Measurements from ENCODE around the gene TMEM186.
"Not testable (repeated sequence)": the region's sequence is repeated elsewhere in the genome, so short reads cannot be mapped to it uniquely, and the experiment has no call there.

TMEM186 gene

DNA sequence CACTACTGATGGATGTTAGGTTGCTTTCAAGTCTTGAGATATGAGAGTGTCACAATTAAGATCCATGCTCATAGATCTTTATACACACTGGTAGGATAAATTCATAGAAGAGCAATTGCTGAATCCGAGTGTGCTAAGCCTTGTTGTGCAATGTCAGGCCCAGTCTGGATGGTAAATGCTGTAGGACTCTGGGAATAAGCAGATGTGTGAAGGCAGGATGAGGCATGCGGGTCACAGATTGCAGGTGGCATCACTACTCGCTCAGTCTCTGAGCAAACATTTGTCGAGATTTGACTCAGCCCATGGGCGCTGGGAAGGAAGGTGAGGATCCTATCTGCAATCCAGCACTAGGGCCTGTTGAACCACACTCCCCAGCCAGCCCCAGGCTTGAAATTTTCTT, 40.7 kb downstream of the TMEM186 start:
- Histone ChIP-seq H2AFZ (ENCODE audit: low read length, unreplicated experiment) (no peak overlapping the region), H3K4me3 (ENCODE audit: low read depth, low read length) (no peak overlapping the region), H3K27ac (ENCODE audit: low read depth, low read length) (no peak overlapping the region), H3K36me3 (ENCODE audit: insufficient read depth, low read length) (no peaks in the 10 kb centered on the region), H3K79me2 (ENCODE audit: control insufficient read depth, insufficient read depth, low read length, unreplicated experiment) (no peaks in the 10 kb centered on the region), H3K27me3 (ENCODE audit: insufficient read depth, low read length) (no peaks in the 10 kb centered on the region), H3K4me1 (ENCODE audit: control insufficient read depth, insufficient read depth, low read length, unreplicated experiment) (peaks cover 8% of the 10 kb centered on the region)

DNA sequence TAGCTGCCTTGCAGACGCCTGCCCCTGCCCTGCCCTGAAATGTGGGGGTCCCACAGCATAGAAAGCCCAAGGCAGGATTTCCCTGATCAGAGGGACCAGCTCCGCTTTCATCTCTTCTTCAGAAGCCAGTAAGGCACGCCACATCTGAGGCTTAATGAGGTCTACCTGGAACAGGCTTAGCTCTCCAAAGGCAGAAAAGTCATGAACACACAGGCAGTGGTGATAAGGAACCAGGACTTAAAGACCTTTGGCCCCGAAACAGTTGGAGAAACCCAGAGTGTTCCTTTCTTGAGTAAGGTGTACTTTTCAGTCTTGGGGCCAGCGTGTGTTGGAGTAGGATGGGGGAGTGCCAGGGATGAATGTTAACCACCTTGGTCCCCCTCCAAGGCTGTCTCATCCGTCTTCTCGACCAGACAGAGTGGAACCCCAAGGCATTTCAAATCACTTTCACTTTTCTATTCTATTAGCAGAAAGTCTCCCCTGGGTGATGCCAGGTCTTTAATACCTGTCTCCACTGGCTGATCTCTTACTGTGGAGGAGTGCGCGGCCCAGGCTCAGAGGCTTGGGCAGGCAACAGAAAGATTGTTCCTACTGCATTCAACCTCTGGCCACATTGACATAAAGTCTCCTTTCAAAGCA, 43.9 kb downstream of the TMEM186 start:
- H3K27ac ChIP-seq (ENCODE audit: low read depth, low read length): no peak overlapping the region
- H3K36me3 ChIP-seq (ENCODE audit: insufficient read depth, low read length): no peaks in the 10 kb centered on the region
- H3K27me3 ChIP-seq (ENCODE audit: insufficient read depth, low read length): no peaks in the 10 kb centered on the region; the same call in 1 of the 2 replicates
- H3K79me2 ChIP-seq (ENCODE audit: control insufficient read depth, insufficient read depth, low read length, unreplicated experiment): no peaks in the 10 kb centered on the region
- H3K4me1 ChIP-seq (ENCODE audit: control insufficient read depth, insufficient read depth, low read length, unreplicated experiment): peaks cover 10% of the 10 kb centered on the region
- H2AFZ ChIP-seq (ENCODE audit: low read length, unreplicated experiment): no peak overlapping the region
- H3K4me3 ChIP-seq (ENCODE audit: low read depth, low read length): no peak overlapping the region

DNA sequence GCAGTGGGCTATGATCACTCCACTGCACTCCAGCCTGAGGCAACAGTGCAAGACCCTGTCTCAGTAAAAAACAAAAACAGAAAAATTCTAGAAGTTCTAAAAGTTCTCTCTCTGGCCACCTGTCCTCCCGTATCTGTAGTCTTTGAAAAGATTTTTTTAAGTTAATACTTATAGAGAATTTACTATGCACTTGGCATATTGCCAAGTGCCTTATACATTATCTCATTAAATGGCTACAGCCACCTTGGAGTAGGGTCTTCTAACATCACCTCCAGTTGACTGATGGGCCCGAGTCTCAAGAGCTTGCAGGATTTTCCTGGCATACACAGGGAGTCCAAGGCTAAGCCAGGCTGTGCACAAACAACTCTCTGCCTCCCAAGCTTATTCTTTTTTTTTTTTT, 44.7 kb downstream of the TMEM186 start:
- Histone ChIP-seq H3K4me1 (ENCODE audit: control insufficient read depth, insufficient read depth, low read length, unreplicated experiment) (peaks cover 10% of the 10 kb centered on the region), H3K36me3 (ENCODE audit: insufficient read depth, low read length) (no peaks in the 10 kb centered on the region), H3K79me2 (ENCODE audit: control insufficient read depth, insufficient read depth, low read length, unreplicated experiment) (no peaks in the 10 kb centered on the region), H3K27ac (ENCODE audit: low read depth, low read length) (no peak overlapping the region), H3K27me3 (ENCODE audit: insufficient read depth, low read length) (no peaks in the 10 kb centered on the region; the same call in 1 of the 2 replicates), H3K4me3 (ENCODE audit: low read depth, low read length) (no peak overlapping the region), H2AFZ (ENCODE audit: low read length, unreplicated experiment) (no peak overlapping the region)

DNA sequence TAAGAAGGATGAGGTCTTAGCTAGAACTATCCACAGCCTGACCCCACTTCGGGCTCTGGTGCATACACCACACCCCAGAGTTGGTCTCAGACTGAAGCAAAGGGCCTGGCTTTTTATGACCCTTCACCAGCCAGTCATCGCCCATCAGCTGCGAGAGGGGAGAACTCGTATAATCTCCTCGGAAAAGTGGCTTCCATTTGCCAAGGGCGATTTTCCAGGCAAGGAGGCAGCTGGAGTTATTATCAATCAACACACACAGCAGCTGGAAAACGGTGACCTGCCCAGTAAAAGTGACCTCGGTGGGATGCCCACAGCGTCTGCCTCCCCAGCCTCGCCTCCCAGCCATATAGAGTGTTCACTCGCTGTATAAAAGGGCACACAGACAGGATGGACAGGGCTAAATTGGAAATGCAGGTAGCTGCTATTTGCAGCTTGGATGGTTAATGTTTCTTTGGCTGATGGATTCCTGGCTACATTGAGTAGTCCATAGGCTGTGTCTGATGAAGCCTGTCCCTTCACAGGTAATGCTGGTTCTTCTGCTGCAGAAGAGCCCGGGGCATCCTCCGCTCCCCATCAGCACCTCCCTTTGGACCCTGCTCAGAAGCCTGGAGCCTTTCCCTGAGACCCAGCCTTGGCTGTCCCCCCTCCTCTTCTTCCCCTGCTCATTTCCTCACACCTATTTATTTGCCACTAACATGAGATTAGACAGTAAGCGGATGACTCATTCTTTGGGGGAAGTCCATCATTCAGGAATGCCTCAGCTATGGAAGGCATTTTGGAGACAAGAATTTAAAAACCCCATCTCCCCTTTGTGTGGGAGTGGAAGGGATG, 45.7 kb downstream of the TMEM186 start:
- H3K27ac ChIP-seq (ENCODE audit: low read depth, low read length): no peak overlapping the region
- H3K27me3 ChIP-seq (ENCODE audit: insufficient read depth, low read length): peaks cover 5% of the 10 kb centered on the region

GRCh38 chr16:8748944-8749343, 48.5 kb downstream of the TMEM186 start:
- H3K27ac ChIP-seq (ENCODE audit: low read depth, low read length); H3K36me3 ChIP-seq (ENCODE audit: insufficient read depth, low read length); H3K79me2 ChIP-seq (ENCODE audit: control insufficient read depth, insufficient read depth, low read length, unreplicated experiment); H3K27me3 ChIP-seq (ENCODE audit: insufficient read depth, low read length); H3K4me3 ChIP-seq (ENCODE audit: low read depth, low read length); H2AFZ ChIP-seq (ENCODE audit: low read length, unreplicated experiment): not testable (repeated sequence)
- H3K4me1 ChIP-seq (ENCODE audit: control insufficient read depth, insufficient read depth, low read length, unreplicated experiment): peaks cover 10% of the 10 kb centered on the region

More for the DNA sequence above, 45.7 kb downstream of the TMEM186 start:
- Histone ChIP-seq H2AFZ (ENCODE audit: low read length, unreplicated experiment) (no peak overlapping the region), H3K4me3 (ENCODE audit: low read depth, low read length) (no peak overlapping the region), H3K4me1 (ENCODE audit: control insufficient read depth, insufficient read depth, low read length, unreplicated experiment) (peaks cover 10% of the 10 kb centered on the region), H3K36me3 (ENCODE audit: insufficient read depth, low read length) (no peaks in the 10 kb centered on the region), H3K79me2 (ENCODE audit: control insufficient read depth, insufficient read depth, low read length, unreplicated experiment) (no peaks in the 10 kb centered on the region)
